Measurements from ENCODE around the gene BEND3.
A peak's percentile ranks its signal among the peaks of the same experiment; 100 is the strongest.
"Not testable (repeated sequence)": the region's sequence is repeated elsewhere in the genome, so short reads cannot be mapped to it uniquely, and the experiment has no call there.

Gene BEND3

GRCh38 chr6:107114926-107115694, at the start of gene BEND3:
TSS of gene BEND3 (minus strand) at chr6:107115515. CDS start at chr6:107099285, 16,230 bp downstream.
- DNase-seq = peak; percentile 50

GRCh38 chr6:107164299-107164698, 49.0 kb upstream of the BEND3 start:
- not testable (repeated sequence) for DNase-seq

- DNase-seq = no peak
These were observed 46.2 kb upstream of the BEND3 start for GRCh38 chr6:107161521-107161920.

GRCh38 chr6:107156617-107157016, 41.3 kb upstream of the BEND3 start:
- DNase-seq = no peak

- DNase-seq = no peak
These were observed 39.5 kb upstream of the BEND3 start for GRCh38 chr6:107154801-107155160.

- no peak for DNase-seq
These were observed 39.0 kb upstream of the BEND3 start for GRCh38 chr6:107154131-107154800.

- DNase-seq = no peak
These were observed 37.5 kb upstream of the BEND3 start for GRCh38 chr6:107152638-107153430.

GRCh38 chr6:107144666-107145065, 29.4 kb upstream of the BEND3 start:
- no peak for DNase-seq

GRCh38 chr6:107144014-107144413, 28.7 kb upstream of the BEND3 start:
- no peak for DNase-seq

GRCh38 chr6:107140581-107140980, 25.3 kb upstream of the BEND3 start:
- no peak for DNase-seq

GRCh38 chr6:107136324-107136723, 21.0 kb upstream of the BEND3 start:
- DNase-seq = not testable (repeated sequence)

- not testable (repeated sequence) for DNase-seq
These were observed 19.8 kb upstream of the BEND3 start for GRCh38 chr6:107135048-107135680.

GRCh38 chr6:107132330-107132954, 17.1 kb upstream of the BEND3 start:
- no peak for DNase-seq

GRCh38 chr6:107129370-107129925, 14.1 kb upstream of the BEND3 start:
- no peak for DNase-seq

GRCh38 chr6:107128577-107128976, 13.3 kb upstream of the BEND3 start:
- no peak for DNase-seq

GRCh38 chr6:107128175-107128574, 12.9 kb upstream of the BEND3 start:
- no peak for DNase-seq

GRCh38 chr6:107125771-107126170, 10.5 kb upstream of the BEND3 start:
- no peak for DNase-seq

- DNase-seq = no peak
These were observed 9.6 kb upstream of the BEND3 start for GRCh38 chr6:107124934-107125348.

GRCh38 chr6:107123501-107123900, 8.2 kb upstream of the BEND3 start:
- no peak for DNase-seq

- no peak for DNase-seq
These were observed 7.4 kb upstream of the BEND3 start for GRCh38 chr6:107122748-107123147.

GRCh38 chr6:107121964-107122495, 6.7 kb upstream of the BEND3 start:
- DNase-seq = no peak

GRCh38 chr6:107121266-107121665, 6.0 kb upstream of the BEND3 start:
- no peak for DNase-seq
